ENCODE results near the gene FOXC1.

- TF ChIP-seq JUND (IDR thresholded peaks at IDR 0.05) (no peak), ZNF274 (IDR thresholded peaks at IDR 0.05; ENCODE audit: low read depth, low read length) (no peak), MAX (IDR thresholded peaks at IDR 0.05) (no peak), ZFX (IDR thresholded peaks at IDR 0.05) (no peak), CTCF (IDR thresholded peaks at IDR 0.05 in 2 of 3, conservative IDR thresholded peaks at IDR 0.05 in 1 of 3; ENCODE audit: borderline replicate concordance in 1 of 3, insufficient read depth in 1 of 3, low read depth in 2 of 3, low read length in 2 of 3) (no peak), POLR2A (IDR thresholded peaks at IDR 0.05; ENCODE audit: borderline replicate concordance, extremely low read depth, insufficient read depth, insufficient read length) (no peak), EGR1 (IDR thresholded peaks at IDR 0.05; ENCODE audit: low read depth) (no peak), RAD21 (IDR thresholded peaks at IDR 0.05; ENCODE audit: low read depth) (no peak), SP1 (IDR thresholded peaks at IDR 0.05; ENCODE audit: low read depth) (no peak), YY1 (IDR thresholded peaks at IDR 0.05; ENCODE audit: extremely low read depth, insufficient replicate concordance, low read depth, low read length) (no peak), SIN3A (IDR thresholded peaks at IDR 0.05; ENCODE audit: low read depth) (no peak), REST (IDR thresholded peaks at IDR 0.05; ENCODE audit: low read depth) (no peak), ATF3 (IDR thresholded peaks at IDR 0.05) (no peak)
Observed at GRCh38 chr6:1613346-1613687, 3.6 kb downstream of the FOXC1 start.

Measured in HCT116 (cell line).